GM19328 (cell line): ENCODE measurements around the gene ABL2.
"Not testable (repeated sequence)": the region's sequence is repeated elsewhere in the genome, so short reads cannot be mapped to it uniquely, and the experiment has no call there.

Experiments used
- ATAC-seq: cut with Tn5 transposase; IDR thresholded peaks from one replicate; pipeline ENCODE4 v1.9.1; 2021; ENCODE audit warnings: mild to moderate bottlenecking, moderate library complexity; ENCODE audit not compliant: unreplicated experiment

ABL2 gene

DNA sequence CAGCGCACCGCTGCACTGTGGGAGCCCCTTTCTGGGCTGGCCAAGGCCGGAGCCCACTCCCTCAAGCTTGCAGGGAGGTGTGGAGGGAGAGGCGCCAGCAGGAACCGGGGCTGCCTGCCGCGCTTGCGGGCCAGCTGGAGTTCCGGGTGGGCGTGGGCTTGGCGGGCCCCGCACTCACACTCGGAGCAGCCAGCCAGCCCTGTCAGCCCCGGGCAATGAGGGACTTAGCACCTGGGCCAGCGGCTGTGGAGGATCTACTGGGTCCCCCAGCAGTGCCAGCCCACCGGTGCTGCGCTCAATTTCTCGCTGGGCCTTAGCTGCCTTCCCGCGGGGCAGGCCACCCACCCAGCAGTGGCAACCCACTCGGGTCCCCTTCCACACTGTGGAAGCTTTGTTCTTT is 90.7 kb downstream of the ABL2 start:
- ATAC-seq: not testable (repeated sequence)

GRCh38 chr1:179137617-179138255 is 91.7 kb downstream of the ABL2 start:
- no peak for ATAC-seq

DNA sequence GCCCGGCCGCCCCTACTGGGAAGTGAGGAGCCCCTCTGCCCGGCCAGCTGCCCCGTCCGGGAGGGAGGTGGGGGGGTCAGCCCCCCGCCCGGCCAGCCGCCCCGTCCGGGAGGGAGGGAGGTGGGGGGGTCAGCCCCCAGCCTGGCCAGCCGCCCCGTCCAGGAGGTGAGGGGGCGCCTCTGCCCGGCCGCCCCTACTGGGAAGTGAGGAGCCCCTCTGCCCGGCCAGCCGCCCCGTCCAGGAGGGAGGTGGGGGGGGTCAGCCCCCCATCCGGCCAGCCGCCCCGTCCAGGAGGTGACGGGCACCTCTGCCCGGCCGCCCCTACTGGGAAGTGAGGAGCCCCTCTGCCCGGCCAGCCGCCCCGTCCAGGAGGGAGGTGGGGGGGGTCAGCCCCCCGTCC is 93.8 kb downstream of the ABL2 start:
- ATAC-seq: not testable (repeated sequence)

DNA sequence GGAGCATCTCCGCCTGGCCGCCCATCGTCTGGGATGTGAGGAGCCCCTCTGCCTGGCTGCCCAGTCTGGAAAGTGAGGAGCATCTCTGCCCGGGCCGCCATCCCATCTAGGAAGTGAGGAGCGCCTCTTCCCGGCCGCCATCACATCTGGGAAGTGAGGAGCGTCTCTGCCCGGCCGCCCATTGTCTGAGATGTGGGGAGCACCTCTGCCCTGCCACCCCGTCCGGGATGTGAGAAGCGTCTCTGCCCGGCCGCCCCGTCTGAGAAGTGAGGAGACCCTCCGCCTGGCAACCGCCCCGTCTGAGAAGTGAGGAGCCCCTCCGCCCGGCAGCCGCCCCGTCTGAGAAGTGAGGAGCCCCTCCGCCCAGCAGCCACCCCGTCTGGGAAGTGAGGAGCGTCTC is 94.3 kb downstream of the ABL2 start:
- not testable (repeated sequence) for ATAC-seq

DNA sequence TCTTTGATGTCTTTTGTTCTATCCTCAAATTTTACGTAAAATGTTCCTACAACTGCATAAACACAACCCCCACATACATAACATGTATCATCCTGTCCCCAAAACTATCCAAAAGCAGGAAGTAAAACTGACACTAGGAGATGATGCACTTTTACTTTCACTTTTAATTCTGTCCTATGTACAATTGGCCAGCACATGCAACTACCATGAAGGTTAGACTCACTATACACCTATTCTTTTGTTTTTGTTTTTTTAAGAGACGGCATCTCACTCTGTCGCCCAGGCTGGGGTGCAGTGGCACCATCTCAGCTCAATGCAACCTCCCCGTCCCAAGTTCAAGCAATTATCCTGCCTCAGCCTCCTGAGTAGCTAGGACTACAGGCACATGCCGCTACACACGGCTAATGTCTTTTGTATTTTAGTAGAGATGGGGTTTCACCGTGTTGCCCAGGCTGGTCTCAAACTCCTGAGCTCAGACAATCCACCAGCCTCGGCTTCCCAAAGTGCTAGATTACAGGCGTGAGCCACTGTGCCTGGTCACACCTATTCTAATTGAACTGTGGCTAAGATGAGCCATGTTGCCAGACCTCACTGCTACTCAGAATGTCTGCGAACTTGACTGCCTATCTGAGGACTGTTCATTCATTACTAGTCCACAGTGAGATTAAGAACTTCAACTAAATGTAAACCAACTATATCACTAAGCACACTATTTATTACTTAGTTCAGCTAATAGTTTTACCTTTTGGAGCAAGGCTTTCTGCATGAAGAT is 99.6 kb downstream of the ABL2 start:
- ATAC-seq: peak; percentile 92

GRCh38 chr1:179128520-179128919 is 101.0 kb downstream of the ABL2 start:
- no peak for ATAC-seq

DNA sequence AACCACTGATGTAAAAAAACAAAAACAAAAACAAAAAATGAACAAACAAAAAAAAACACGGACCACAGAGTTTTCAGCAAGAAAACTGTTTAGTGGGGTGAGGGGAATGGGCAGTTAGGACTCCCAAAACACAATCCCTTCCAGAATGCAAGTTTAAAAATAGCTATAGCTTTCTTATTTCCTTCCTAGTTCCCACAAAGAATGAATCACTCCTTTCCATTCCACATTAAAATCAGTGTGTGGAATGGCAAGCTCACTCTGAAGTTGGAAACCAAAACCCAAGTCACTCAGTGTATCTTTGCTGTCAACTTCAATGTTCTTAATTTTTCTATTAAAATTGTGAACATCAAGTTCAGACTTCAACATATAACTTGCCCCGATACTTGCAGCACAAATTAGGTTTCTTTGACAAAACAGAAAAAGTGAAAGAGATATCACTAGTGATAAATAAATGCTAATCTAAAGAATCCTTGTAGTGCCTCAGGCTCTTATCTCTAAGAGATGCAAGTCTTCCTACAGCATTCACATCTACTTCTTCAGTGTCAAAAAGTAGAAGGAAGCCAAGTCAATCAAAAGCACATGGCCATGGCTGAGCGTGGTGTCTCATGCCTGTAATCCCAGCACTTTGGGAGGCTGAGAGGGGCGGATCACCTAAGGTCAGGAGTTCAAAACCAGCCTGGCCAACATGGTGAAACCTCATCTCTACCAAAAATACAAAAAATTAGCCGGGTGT is 102.1 kb downstream of the ABL2 start:
- no peak for ATAC-seq

DNA sequence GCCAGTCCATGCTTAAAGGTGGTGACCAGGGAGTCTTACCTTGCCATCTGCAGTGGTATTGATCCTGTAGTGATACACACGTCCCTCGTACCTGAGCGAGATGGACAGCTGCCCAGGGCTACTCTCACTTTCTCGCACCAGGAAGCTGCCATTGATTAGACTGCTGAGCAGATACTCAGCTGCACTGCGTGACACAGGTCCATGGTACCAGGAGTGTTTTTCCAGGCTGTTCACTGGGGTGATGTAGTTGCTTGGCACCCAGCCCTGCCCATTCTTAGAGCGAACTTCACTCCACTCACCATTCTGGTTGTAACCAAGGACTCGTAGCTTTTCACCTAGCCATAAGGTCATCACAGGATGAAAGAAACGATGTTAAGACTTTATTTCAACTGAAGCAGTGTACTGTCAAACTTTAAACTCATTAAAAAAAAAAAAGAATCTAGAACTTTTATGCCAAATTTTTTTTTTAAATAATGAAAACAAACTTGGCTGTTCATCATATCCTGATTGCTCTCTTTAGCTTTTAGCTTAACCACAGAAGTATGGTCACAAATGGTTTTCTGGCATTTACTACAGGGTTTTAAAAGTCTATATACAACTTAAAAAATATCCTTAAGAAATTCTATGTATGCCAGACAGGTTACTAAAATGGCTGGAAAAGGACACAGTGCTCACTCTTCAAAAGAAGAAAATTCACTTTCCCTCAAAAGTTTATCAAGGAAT is 103.0 kb downstream of the ABL2 start:
- ATAC-seq: no peak

DNA sequence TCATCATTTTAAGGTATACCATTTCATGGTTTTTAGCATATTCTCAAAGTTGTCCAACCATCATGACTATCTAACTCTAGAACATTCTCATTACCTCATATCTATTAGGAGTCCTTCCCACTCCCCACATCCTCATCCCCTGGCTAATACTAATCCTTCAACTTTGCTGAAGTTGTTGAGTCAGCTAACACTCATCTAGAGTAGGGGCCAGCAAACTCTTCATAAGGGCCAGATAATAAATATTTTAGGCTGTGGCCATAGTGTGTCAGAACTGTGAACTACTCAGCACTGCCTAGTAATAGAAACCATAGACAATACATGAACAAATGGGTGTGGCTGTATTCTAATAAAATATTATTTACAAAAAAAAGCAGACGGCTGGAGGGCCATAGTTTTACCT is 104.6 kb downstream of the ABL2 start:
- no peak for ATAC-seq

- no peak for ATAC-seq
Observed at GRCh38 chr1:179121159-179121938, 108.1 kb downstream of the ABL2 start.

DNA sequence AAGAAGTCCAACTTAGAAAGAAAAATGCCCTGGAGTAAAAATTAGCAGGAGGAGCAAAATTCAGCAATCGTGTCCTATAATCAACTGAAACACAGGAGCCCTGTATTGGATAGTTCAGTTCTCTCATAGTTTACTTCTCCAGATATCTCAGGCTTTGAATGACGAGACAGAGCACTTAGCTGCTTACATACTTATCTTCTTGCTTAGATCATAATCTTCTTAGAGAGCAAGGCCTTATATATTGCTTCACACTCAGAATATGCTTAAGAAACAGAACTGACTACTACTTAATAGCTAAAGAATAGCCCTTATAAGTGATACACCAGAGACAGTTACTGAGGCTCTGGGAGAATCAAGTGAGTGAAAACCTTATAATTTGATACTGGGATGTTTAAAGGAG is 108.7 kb downstream of the ABL2 start:
- ATAC-seq: no peak

GRCh38 chr1:179119513-179119912 is 110.0 kb downstream of the ABL2 start:
- ATAC-seq: no peak

- ATAC-seq: no peak
Observed at GRCh38 chr1:179115181-179115580, 114.3 kb downstream of the ABL2 start.

DNA sequence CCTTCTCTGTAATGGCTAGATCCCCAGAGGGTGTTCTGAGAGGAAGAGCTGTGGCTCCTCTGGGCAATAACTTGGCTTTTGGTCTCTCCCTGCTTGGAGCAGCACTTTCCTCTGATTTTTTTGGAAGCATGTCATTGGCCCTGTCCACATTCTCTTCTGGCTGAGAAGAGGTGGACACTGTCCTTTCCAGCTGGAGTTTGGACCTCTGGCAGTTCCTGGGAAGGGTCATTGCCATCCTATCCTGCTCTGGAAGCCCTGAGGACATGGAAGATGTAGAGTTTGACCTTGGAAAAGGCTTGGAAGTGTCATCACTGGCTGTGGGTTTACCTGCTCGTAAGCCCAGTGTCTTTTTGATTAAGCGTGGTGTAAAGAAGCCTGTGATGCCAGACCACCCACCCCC is 120.8 kb downstream of the ABL2 start:
- ATAC-seq: no peak

GRCh38 chr1:179107706-179108629 is 121.5 kb downstream of the ABL2 start:
- no peak for ATAC-seq

DNA sequence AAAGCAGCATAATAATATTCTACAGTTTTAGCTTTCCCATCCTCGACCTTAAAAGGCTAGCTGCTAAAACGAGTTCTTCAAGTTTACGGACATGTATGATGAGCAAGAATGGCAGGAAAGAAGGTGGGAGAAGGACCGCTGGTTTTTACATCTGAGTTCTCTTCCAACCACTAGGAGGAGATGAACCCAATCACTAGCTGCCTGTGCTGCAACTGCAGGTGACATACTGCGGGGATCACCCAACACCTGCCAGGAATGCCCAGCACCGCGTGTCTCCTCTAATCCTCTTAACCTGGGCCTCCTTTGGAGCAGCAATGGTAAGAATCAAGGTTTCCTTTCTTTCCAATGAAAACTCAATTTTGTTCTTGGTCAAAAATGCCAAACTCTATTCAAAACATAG is 124.1 kb downstream of the ABL2 start:
- no peak for ATAC-seq

GRCh38 chr1:179104611-179105250 is 124.7 kb downstream of the ABL2 start:
- no peak for ATAC-seq

DNA sequence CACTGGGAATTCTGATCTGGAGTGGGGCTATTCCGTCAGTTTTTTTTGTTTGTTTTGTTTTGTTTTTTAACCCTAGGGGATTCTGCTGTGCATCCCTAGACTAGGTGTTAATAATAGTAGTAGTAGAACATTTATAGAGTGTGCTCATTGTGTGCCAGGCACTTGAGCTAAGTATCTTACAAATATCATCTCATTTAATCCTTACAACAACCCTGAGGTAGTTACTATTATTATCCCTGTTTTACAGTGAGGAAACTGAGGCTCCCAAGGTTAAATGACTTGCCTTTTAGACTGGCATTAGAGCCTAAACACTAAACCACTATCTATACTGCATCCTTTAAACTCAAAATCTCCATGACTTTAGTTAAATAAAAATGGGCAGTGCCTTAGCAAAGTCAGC is 125.5 kb downstream of the ABL2 start:
- no peak for ATAC-seq

- no peak for ATAC-seq
Observed at GRCh38 chr1:179101566-179101965, 127.9 kb downstream of the ABL2 start.
